GM10266 (cell line): Measurements from ENCODE around the gene MYH6.

Source experiments
- DNase-seq: peaks from one replicate; pipeline ENCODE4 v3.0.0; 2012; ENCODE audit errors: extremely low spot score
- CTCF ChIP-seq: IDR thresholded peaks from 2 replicates; pipeline ENCODE4 v1.5.1; 2012; ENCODE audit warnings: mild to moderate bottlenecking, low read depth; ENCODE audit not compliant: control insufficient read depth, insufficient read depth; ENCODE audit errors: missing control alignments

The MYH6 gene

DNA sequence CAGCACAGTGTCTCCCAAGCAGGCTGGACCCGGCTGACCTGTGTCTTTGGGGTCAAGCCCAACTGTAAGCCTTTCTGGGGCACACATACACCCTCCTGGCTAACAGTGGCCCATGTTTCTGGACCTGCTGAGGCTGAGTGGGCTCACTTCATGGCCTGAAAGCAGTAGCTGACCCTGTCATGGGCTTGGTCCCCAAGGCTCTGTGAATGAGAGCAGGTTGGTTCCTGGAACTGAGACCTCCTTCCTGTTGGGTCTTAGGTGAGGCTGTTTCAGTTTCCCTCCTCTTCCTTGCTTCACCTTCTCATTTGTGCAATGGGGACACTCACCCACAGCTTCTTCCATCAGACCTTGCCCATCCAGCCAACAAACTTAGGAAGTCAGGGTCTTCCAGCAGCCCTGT lies 36.2 kb downstream of the MYH6 start:
- no peak for TF ChIP-seq CTCF
- DNase-seq, result no peak

- TF ChIP-seq CTCF, result no peak
- DNase-seq, result no peak
Observed at GRCh38 chr14:23370221-23370620, 37.9 kb downstream of the MYH6 start.

DNA sequence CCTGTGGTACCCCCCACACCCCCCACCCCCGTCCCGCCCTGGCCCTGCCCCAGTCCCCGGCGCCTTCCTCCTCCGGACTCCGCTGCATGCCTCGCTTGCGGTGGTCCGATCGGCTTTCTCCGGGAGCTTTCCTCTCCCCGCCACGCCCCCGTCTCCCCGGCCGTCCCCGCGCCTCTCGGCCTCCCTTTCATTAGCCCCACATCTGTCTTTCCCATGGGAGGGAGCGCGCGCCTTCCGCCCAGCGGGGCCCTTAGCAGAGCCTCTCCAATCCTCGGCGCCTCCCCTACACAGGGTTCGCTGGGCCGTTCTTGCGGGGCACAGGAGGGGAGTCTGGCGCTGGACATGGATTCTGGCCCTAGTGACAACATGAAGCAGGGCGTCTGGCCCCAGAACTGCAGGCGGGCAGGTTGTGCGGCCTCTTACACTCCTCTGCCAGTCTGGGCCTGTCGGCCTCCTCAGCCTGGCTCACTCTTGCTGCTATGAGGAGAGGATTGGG lies 41.6 kb downstream of the MYH6 start:
- DNase-seq, result no peak
- TF ChIP-seq CTCF, result no peak

DNA sequence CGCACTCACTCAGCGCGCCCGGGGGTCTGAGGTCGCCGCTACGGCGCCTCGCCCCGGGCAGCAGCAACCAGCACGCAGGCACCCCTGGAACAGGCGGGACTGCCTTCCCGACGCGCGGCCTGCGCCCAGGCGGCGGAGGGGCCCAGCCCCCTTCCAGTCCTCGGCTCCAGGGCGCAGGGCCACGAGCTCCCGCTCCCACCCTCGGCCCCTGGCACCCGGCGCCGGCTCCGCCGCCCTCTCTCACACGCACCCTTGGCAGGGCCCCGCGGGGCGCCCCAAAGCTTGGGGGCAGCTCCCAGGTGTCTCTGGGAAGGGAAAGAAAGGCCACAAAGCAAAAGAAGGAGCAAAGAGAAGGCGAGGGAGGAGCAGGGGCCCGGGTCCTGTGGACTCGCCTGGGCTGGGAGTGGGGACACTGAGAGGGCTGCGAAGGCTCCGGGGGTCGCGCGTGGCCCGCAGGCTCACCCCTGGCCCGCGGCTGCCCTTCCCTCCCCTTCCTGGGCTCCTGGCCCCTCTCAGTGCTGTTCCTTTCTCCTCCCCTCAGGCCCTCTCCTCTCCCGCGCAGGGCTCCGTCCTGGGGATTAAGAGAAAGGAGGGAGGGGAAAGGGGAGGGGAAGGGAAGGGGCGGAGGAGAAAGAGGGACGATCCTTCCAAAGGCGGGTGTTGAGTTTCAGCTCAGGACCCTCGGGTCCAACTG lies 42.2 kb downstream of the MYH6 start:
- TF ChIP-seq CTCF, result no peak
- no peak for DNase-seq

DNA sequence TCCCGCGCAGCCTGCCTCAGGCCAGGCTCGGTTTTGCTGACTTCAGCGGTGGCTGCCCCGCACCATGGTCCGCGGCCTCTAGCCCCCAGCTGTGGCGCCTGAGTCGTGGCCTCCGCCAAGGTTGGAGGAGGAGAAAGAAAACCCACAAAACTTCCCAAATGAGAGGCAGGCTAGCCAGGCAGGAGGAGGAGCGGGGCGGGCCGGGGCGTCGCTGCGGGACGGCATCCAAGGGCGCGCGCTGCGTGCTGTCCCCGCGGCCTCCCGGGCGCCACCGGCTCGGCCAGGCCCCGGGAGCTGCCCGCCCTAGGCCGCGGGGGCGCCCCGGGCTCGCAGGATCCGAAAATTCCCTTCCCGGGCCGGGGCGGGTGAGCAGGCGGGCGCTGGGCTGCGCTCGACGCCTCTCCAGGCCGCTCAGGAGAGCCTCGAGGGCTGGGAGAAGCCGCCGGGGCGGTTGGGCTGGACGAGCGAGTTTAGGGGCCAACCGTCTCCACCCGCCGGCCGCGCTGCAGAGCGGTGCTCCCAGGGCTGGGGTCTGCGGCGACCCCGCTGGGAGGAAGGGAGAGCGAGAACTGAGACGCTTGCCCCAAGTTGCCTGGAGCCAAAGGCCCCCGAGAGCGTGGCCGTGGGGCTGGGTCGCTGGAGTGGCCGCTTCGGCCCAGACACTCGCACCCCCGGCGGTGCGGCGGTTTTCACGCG lies 42.9 kb downstream of the MYH6 start, which contains the start of gene EFS:
EFS (minus strand) TSS at position 137 of the 696 bp plus-strand sequence. CDS start 147 bp downstream, outside the sequence.
- no peak for DNase-seq
- no peak for TF ChIP-seq CTCF

DNA sequence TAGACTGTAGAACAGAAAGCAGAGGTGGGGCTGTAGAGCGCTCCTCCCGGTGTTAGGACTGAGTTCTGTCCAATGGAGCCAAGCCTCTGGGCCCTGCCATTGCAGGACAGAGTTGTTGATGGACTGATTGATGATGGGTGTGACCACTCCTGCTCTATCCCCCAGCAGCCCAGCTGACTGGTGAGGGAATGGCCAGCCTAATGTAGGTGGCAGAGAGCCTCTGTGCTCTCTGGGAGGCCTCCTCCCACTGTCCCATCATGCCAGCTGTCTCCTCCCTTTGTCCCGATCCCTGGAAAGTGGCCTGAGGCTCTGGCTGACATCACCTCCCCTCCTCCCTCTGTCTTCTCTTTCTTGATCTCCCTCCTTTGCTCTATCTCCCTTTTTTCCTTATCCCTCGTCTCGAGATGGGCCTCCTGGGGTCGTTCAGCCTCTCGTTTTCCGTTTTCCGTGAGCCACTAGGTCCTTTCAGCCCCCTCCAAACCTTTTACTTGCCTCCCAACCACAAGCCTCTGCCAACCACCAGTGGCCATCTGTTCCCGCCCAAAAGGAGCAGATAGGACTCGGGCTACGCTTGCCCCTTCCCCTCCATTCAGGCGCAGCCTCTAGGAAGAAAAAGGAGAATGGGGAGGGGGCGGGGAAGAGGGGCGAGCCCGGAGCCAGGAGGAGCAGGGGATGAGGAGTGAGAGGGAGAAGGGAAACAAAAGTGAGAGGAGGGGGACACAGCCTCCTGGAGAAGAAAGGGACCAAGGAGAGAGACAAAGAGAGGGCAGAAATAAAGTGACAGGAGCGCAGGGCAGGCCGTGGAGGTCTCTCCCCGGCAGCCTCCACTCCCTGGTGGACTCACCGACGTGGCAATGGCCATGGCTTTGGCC lies 43.7 kb downstream of the MYH6 start:
- no peak for DNase-seq
- no peak for TF ChIP-seq CTCF
